HL-60 (cell line): ENCODE results near the gene FBXO21.

Experiments used
- DNase-seq, 2 experiments: peaks; one replicate each; pipeline ENCODE4 v3.0.0-alpha.2; 2010 to 2020; ENCODE audit warnings: low read depth in 1 of 2, low spot score in 1 of 2
- H3K27ac ChIP-seq: fragments of 250-450 bp; sonication (Bioruptor Pico); replicated peaks from 2 replicates; pipeline ENCODE4 v1.5.1; 2020; ENCODE audit warnings: mild to moderate bottlenecking, moderate library complexity
- H3K27me3 ChIP-seq: fragments of 250-450 bp; sonication (Bioruptor Pico); 2 replicates; pipeline ENCODE4 v1.5.1; 2021; ENCODE audit warnings: mild to moderate bottlenecking, moderate library complexity; ENCODE audit not compliant: insufficient read depth, poor library complexity, severe bottlenecking
- H3K4me3 ChIP-seq: replicated peaks from 2 replicates; pipeline ENCODE4 v1.5.1; 2011; ENCODE audit warnings: mild to moderate bottlenecking, control low read depth, low read length; ENCODE audit not compliant: insufficient read depth
- CTCF ChIP-seq: IDR thresholded peaks from one replicate; pipeline ENCODE4 v1.5.1; 2011; ENCODE audit warnings: low read length, control low read depth, inconsistent platforms; ENCODE audit not compliant: insufficient read depth
- GABPA ChIP-seq: IDR thresholded peaks from 2 replicates; pipeline ENCODE4 v1.6.1; 2012; ENCODE audit warnings: low read depth
- POLR2AphosphoS5 ChIP-seq: IDR thresholded peaks from 2 replicates; pipeline ENCODE4 v1.6.1; 2012; ENCODE audit warnings: low read depth
- SPI1 ChIP-seq: IDR thresholded peaks from 2 replicates; pipeline ENCODE4 v1.6.1; 2012; ENCODE audit warnings: low read depth, mild to moderate bottlenecking, borderline replicate concordance
- TF ChIP-seq, protein P1 (sequence below): IDR thresholded peaks from 2 replicates; pipeline ENCODE4 v1.6.1; 2012; ENCODE audit warnings: low read depth; ENCODE audit not compliant: insufficient replicate concordance

FBXO21 gene

DNA sequence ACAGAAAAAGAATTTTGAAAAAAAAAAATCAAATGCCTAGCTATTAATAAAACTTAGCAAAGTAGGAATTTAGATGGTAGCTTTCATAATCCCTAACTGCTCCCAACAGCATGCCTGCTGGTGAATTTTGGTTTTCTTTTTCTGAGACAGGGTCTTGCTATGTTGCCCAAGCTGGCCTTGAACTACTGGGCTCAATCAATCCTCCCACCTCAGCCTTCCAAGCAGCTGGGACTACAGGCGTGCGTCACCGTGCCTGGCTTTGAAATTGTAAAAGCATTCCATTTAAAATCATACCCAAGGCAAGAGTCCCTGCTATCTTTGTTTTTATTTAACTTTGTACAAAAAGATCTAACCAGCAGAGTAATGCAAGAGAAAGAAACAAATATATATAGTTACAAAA lies 20.7 kb downstream of the FBXO21 start:
- TF ChIP-seq CTCF (no peak), POLR2AphosphoS5 (no peak), GABPA (no peak)
- TF ChIP-seq, protein P1, sequence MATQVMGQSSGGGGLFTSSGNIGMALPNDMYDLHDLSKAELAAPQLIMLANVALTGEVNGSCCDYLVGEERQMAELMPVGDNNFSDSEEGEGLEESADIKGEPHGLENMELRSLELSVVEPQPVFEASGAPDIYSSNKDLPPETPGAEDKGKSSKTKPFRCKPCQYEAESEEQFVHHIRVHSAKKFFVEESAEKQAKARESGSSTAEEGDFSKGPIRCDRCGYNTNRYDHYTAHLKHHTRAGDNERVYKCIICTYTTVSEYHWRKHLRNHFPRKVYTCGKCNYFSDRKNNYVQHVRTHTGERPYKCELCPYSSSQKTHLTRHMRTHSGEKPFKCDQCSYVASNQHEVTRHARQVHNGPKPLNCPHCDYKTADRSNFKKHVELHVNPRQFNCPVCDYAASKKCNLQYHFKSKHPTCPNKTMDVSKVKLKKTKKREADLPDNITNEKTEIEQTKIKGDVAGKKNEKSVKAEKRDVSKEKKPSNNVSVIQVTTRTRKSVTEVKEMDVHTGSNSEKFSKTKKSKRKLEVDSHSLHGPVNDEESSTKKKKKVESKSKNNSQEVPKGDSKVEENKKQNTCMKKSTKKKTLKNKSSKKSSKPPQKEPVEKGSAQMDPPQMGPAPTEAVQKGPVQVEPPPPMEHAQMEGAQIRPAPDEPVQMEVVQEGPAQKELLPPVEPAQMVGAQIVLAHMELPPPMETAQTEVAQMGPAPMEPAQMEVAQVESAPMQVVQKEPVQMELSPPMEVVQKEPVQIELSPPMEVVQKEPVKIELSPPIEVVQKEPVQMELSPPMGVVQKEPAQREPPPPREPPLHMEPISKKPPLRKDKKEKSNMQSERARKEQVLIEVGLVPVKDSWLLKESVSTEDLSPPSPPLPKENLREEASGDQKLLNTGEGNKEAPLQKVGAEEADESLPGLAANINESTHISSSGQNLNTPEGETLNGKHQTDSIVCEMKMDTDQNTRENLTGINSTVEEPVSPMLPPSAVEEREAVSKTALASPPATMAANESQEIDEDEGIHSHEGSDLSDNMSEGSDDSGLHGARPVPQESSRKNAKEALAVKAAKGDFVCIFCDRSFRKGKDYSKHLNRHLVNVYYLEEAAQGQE = no peak
- no peaks in the 10 kb centered on the region for H3K27me3 ChIP-seq
- no peak overlapping the region for H3K27ac ChIP-seq
- no peak overlapping the region for H3K4me3 ChIP-seq
- DNase-seq = no peak

DNA sequence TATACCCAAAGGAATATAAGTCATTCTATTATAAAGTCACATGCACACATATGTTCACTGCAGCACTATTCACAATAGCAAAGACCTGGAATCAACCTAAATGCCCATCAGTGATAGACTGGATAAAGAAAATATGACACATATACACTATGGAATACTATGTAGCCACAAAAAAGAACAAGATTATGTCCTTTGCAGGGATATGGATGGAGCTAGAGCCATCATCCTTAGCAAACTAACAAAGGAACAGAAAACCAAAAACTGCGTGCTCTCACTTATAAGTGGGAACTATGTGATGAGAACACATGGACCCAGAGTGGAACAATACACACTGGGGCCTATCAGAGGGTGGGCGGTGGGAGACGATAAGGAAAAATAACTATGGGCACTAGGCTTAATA lies 21.3 kb downstream of the FBXO21 start:
- DNase-seq = no peak
- TF ChIP-seq GABPA (no peak), POLR2AphosphoS5 (no peak), SPI1 (no peak), CTCF (no peak)
- TF ChIP-seq, protein P1 = no peak
- no peak overlapping the region for H3K4me3 ChIP-seq
- H3K27me3 ChIP-seq = no peaks in the 10 kb centered on the region
- no peak overlapping the region for H3K27ac ChIP-seq

DNA sequence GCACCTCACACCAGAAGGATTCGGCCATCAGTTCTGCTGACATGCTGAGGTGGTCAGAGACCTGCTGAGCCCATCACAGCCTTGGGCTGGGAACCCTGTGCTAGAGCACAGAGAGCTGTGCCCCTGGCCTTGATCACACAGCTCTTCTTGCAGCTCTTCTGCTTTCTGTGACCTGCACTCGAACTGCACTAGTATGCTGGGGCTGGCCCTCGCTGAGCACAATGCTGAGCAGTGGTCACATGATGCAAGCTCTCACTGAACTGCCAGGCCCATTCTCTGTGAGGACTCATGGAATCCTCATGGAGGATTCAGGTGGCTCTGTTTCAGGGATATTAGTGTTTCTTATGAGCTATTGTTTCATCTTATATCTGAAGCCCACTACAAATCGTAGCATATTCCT lies 22.5 kb downstream of the FBXO21 start:
- H3K27ac ChIP-seq = no peak overlapping the region
- no peak overlapping the region for H3K4me3 ChIP-seq
- H3K27me3 ChIP-seq = no peaks in the 10 kb centered on the region
- DNase-seq = no peak
- TF ChIP-seq, protein P1 = no peak
- no peak for TF ChIP-seq GABPA
- no peak for TF ChIP-seq CTCF
